Measurements from ENCODE around the gene SLC66A1. TPM values are rescaled to one million over a fixed set of nuclear protein-coding genes. Genes with fewer than 3 reads are reported as not detected.
A peak's percentile ranks its signal among the peaks of the same experiment; 100 is the strongest.

SLC66A1 gene
- total RNA-seq, 2 experiments from 2014 or later: 2.6 to 2.7 TPM

- DNase-seq: no peak
- no peak overlapping the region for H3K4me3 Mint-ChIP-seq
- H3K27ac Mint-ChIP-seq: no peak overlapping the region
- H3K4me1 Mint-ChIP-seq (ENCODE audit: low read depth): no peaks in the 10 kb centered on the region
- peaks cover 8% of the 10 kb centered on the region for H3K36me3 Mint-ChIP-seq (ENCODE audit: low read depth)
- CTCF ChIA-PET: interaction anchor here (0.6 to 2.2 kb wide), 4 partner anchors 37 to 308 kb away, joined by 3 to 14 read pairs (median 5); no protein-coding TSS in a partner anchor
- H3K9me3 Mint-ChIP-seq: no peaks in the 10 kb centered on the region
- intact Hi-C loops (cut with micrococcal nuclease): loop anchor here (5.0 kb wide), 2 partner anchors 49 to 91 kb away; partner anchors contain the start of genes EMC1 and MRTO4
- no peaks in the 10 kb centered on the region for H3K27me3 Mint-ChIP-seq (ENCODE audit: low read depth)
Measured at GRCh38 chr1:19342894-19343616, 30.9 kb downstream of the SLC66A1 start.

GRCh38 chr1:19343617-19344350 is 31.7 kb downstream of the SLC66A1 start:
- CTCF ChIA-PET: interaction anchor here (0.6 to 2.2 kb wide), 8 partner anchors 13 to 308 kb away, joined by 3 to 14 read pairs (median 4); no protein-coding TSS in a partner anchor
- no peak for DNase-seq
- no peak overlapping the region for H3K27ac Mint-ChIP-seq

GRCh38 chr1:19344372-19344810 is 32.3 kb downstream of the SLC66A1 start:
- Mint-ChIP-seq H3K9me3 (no peaks in the 10 kb centered on the region), H3K27me3 (ENCODE audit: low read depth) (no peaks in the 10 kb centered on the region), H3K4me3 (no peak overlapping the region), H3K27ac (no peak overlapping the region), H3K36me3 (ENCODE audit: low read depth) (peaks cover 4% of the 10 kb centered on the region), H3K4me1 (ENCODE audit: low read depth) (no peaks in the 10 kb centered on the region)
- DNase-seq: peak; percentile 48
- CTCF ChIA-PET: interaction anchor here (0.6 to 2.2 kb wide), 10 partner anchors 14 to 307 kb away, joined by 3 to 14 read pairs (median 3); no protein-coding TSS in a partner anchor
- intact Hi-C loops (cut with micrococcal nuclease): loop anchor here (1.0 to 5.0 kb wide), 3 partner anchors 48 to 309 kb away; partner anchors contain the start of genes EMC1 and MRTO4

More at GRCh38 chr1:19343617-19344350, 31.7 kb downstream of the SLC66A1 start:
- intact Hi-C loops (cut with micrococcal nuclease): loop anchor here (1.0 to 5.0 kb wide), 3 partner anchors 49 to 310 kb away; partner anchors contain the start of genes EMC1 and MRTO4
- no peaks in the 10 kb centered on the region for H3K4me1 Mint-ChIP-seq (ENCODE audit: low read depth)
- no peak overlapping the region for H3K4me3 Mint-ChIP-seq
- no peaks in the 10 kb centered on the region for H3K27me3 Mint-ChIP-seq (ENCODE audit: low read depth)
- H3K36me3 Mint-ChIP-seq (ENCODE audit: low read depth): peaks cover 8% of the 10 kb centered on the region
- no peaks in the 10 kb centered on the region for H3K9me3 Mint-ChIP-seq

GRCh38 chr1:19344831-19345230 is 32.7 kb downstream of the SLC66A1 start:
- Mint-ChIP-seq H3K27ac (no peak overlapping the region), H3K9me3 (no peaks in the 10 kb centered on the region), H3K36me3 (ENCODE audit: low read depth) (peaks cover 4% of the 10 kb centered on the region), H3K4me3 (no peak overlapping the region), H3K4me1 (ENCODE audit: low read depth) (no peaks in the 10 kb centered on the region), H3K27me3 (ENCODE audit: low read depth) (no peaks in the 10 kb centered on the region)
- DNase-seq: no peak
- intact Hi-C loops (cut with micrococcal nuclease): loop anchor here (1.0 to 5.0 kb wide), 3 partner anchors 47 to 308 kb away; partner anchors contain the start of genes EMC1 and MRTO4
- CTCF ChIA-PET: interaction anchor here (0.6 to 2.2 kb wide), 7 partner anchors 14 to 307 kb away, joined by 3 to 14 read pairs (median 3); no protein-coding TSS in a partner anchor

GRCh38 chr1:19345391-19345790 is 33.3 kb downstream of the SLC66A1 start:
- no peaks in the 10 kb centered on the region for H3K9me3 Mint-ChIP-seq
- no peak overlapping the region for H3K4me3 Mint-ChIP-seq
- H3K36me3 Mint-ChIP-seq (ENCODE audit: low read depth): peaks cover 7% of the 10 kb centered on the region
- CTCF ChIA-PET: interaction anchor here (0.6 to 2.2 kb wide), 4 partner anchors 15 to 306 kb away, joined by 3 to 14 read pairs (median 4); no protein-coding TSS in a partner anchor
- intact Hi-C loops (cut with micrococcal nuclease): no loop called here
- H3K4me1 Mint-ChIP-seq (ENCODE audit: low read depth): no peaks in the 10 kb centered on the region
- no peak overlapping the region for H3K27ac Mint-ChIP-seq
- DNase-seq: no peak
- no peaks in the 10 kb centered on the region for H3K27me3 Mint-ChIP-seq (ENCODE audit: low read depth)

GRCh38 chr1:19346026-19346425 is 33.9 kb downstream of the SLC66A1 start:
- Mint-ChIP-seq H3K36me3 (ENCODE audit: low read depth) (peaks cover 6% of the 10 kb centered on the region), H3K4me1 (ENCODE audit: low read depth) (no peaks in the 10 kb centered on the region), H3K27me3 (ENCODE audit: low read depth) (no peaks in the 10 kb centered on the region), H3K27ac (no peak overlapping the region), H3K9me3 (no peaks in the 10 kb centered on the region), H3K4me3 (no peak overlapping the region)
- intact Hi-C loops (cut with micrococcal nuclease): no loop called here
- no peak for DNase-seq
- CTCF ChIA-PET: interaction anchor here (0.6 to 1.0 kb wide), 3 partner anchors 169 to 316 kb away, joined by 3 to 4 read pairs (median 3); no protein-coding TSS in a partner anchor

- intact Hi-C loops (cut with micrococcal nuclease): no loop called here
- CTCF ChIA-PET: interaction anchor here (1.0 kb wide), 1 partner anchor 106 kb away, joined by 3 read pairs; no protein-coding TSS in a partner anchor
- no peak overlapping the region for H3K27ac Mint-ChIP-seq
- no peaks in the 10 kb centered on the region for H3K9me3 Mint-ChIP-seq
- H3K36me3 Mint-ChIP-seq (ENCODE audit: low read depth): peaks cover 11% of the 10 kb centered on the region
- no peak for DNase-seq
- H3K4me3 Mint-ChIP-seq: no peak overlapping the region
- H3K27me3 Mint-ChIP-seq (ENCODE audit: low read depth): no peaks in the 10 kb centered on the region
- no peaks in the 10 kb centered on the region for H3K4me1 Mint-ChIP-seq (ENCODE audit: low read depth)
Measured at GRCh38 chr1:19347533-19348172, 35.5 kb downstream of the SLC66A1 start.

GRCh38 chr1:19348441-19349198 is 36.5 kb downstream of the SLC66A1 start:
- CTCF ChIA-PET: no interaction called here
- Mint-ChIP-seq H3K4me1 (ENCODE audit: low read depth) (no peaks in the 10 kb centered on the region), H3K36me3 (ENCODE audit: low read depth) (peaks cover 11% of the 10 kb centered on the region), H3K4me3 (no peak overlapping the region), H3K27me3 (ENCODE audit: low read depth) (no peaks in the 10 kb centered on the region), H3K9me3 (no peaks in the 10 kb centered on the region), H3K27ac (no peak overlapping the region)
- intact Hi-C loops (cut with micrococcal nuclease): no loop called here
- DNase-seq: no peak

GRCh38 chr1:19349999-19350398 is 37.9 kb downstream of the SLC66A1 start:
- intact Hi-C loops (cut with micrococcal nuclease): no loop called here
- CTCF ChIA-PET: interaction anchor here (0.6 to 0.9 kb wide), 2 partner anchors 164 to 354 kb away, joined by 3 read pairs; no protein-coding TSS in a partner anchor
- H3K36me3 Mint-ChIP-seq (ENCODE audit: low read depth): peaks cover 8% of the 10 kb centered on the region
- no peak for DNase-seq
- H3K4me3 Mint-ChIP-seq: no peak overlapping the region
- no peaks in the 10 kb centered on the region for H3K4me1 Mint-ChIP-seq (ENCODE audit: low read depth)
- no peaks in the 10 kb centered on the region for H3K9me3 Mint-ChIP-seq
- peak overlapping the region; percentile 31 for H3K27ac Mint-ChIP-seq
- H3K27me3 Mint-ChIP-seq (ENCODE audit: low read depth): no peaks in the 10 kb centered on the region

GRCh38 chr1:19350566-19350965 is 38.4 kb downstream of the SLC66A1 start:
- no peak for DNase-seq
- intact Hi-C loops (cut with micrococcal nuclease): no loop called here
- Mint-ChIP-seq H3K4me3 (no peak overlapping the region), H3K9me3 (no peaks in the 10 kb centered on the region), H3K36me3 (ENCODE audit: low read depth) (peaks cover 11% of the 10 kb centered on the region), H3K27ac (peak overlapping the region; percentile 31), H3K27me3 (ENCODE audit: low read depth) (no peaks in the 10 kb centered on the region), H3K4me1 (ENCODE audit: low read depth) (no peaks in the 10 kb centered on the region)
- CTCF ChIA-PET: interaction anchor here (0.6 to 0.9 kb wide), 2 partner anchors 165 to 354 kb away, joined by 3 read pairs; no protein-coding TSS in a partner anchor

- intact Hi-C loops (cut with micrococcal nuclease): no loop called here
- CTCF ChIA-PET: interaction anchor here (1.1 kb wide), 1 partner anchor 302 kb away, joined by 3 read pairs; no protein-coding TSS in a partner anchor
- H3K36me3 Mint-ChIP-seq (ENCODE audit: low read depth): peaks cover 14% of the 10 kb centered on the region
Measured at GRCh38 chr1:19351873-19352272, 39.7 kb downstream of the SLC66A1 start.

More at GRCh38 chr1:19351873-19352272, 39.7 kb downstream of the SLC66A1 start:
- H3K27ac Mint-ChIP-seq: no peak overlapping the region
- no peak overlapping the region for H3K4me3 Mint-ChIP-seq
- H3K27me3 Mint-ChIP-seq (ENCODE audit: low read depth): no peaks in the 10 kb centered on the region
- no peak for DNase-seq
- H3K4me1 Mint-ChIP-seq (ENCODE audit: low read depth): no peaks in the 10 kb centered on the region
- H3K9me3 Mint-ChIP-seq: no peaks in the 10 kb centered on the region

Measured in activated naive CD4-positive, alpha-beta T cell treated with anti-CD3 and anti-CD28 coated beads for 36 hours (primary cell).